Testis (tissue), 2 donors: ENCODE measurements around the gene LBHD2.
A peak's percentile ranks its signal among the peaks of the same experiment; 100 is the strongest.

ENCODE experiments used
- POLR2A ChIP-seq: fragments of 450-650 bp; IDR thresholded peaks from one replicate; pipeline ENCODE4 v1.6.1; 2017; ENCODE audit warnings: antibody characterized with exemption, mild to moderate bottlenecking, moderate library complexity
- TF ChIP-seq, protein P1 (sequence below), 3 experiments: fragments of 450-650 bp in 2 of 3; fragments of 200-600 bp in 1 of 3; sonication (generic) in 1 of 3; IDR thresholded peaks; one replicate each; pipeline ENCODE4 v1.5.1; 2016 to 2019; ENCODE audit warnings: antibody characterized with exemption in 3 of 3, mild to moderate bottlenecking in 2 of 3, moderate library complexity in 1 of 3

DNA sequence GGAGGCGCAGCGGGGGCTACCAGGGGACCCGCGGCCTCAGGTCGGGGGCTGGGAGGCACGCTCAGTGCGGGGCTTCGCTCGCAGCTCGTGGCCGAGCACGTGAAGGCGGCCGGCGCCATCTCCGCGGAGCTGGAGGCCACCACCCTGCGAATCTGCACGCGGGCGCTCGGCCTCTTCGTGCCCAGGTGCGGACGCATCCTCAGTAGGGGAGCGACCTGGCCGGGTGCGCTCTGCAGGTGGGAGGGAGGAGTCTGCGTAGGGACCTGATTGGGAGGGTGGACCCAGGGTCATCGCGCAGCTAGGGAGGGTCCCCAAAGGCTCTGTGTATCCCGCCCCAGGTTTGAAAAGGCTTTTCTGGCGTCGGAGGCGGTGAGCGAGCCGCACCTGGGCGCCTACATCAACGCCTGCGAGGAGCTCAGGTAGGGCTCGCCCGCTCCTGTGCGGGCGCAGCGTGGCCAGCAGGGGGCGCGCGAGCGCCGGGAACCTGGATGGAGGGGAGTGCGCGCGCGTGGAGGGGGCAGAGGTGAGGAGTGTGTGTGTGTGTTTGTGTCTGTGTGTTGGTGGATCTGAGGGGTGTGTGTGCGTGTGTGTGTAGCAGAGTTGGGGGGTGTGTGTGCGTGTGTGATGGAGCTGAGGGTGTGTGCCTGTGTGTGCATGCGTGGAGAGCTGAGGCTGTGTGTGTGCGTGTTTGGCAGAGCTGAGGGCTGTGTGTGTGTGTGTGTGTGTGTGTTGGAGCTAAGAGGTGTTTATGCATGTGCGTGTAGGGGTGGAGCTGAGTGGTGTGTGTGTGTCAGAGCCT, 20.8 kb downstream of the LBHD2 start:
- TF ChIP-seq, protein P1, sequence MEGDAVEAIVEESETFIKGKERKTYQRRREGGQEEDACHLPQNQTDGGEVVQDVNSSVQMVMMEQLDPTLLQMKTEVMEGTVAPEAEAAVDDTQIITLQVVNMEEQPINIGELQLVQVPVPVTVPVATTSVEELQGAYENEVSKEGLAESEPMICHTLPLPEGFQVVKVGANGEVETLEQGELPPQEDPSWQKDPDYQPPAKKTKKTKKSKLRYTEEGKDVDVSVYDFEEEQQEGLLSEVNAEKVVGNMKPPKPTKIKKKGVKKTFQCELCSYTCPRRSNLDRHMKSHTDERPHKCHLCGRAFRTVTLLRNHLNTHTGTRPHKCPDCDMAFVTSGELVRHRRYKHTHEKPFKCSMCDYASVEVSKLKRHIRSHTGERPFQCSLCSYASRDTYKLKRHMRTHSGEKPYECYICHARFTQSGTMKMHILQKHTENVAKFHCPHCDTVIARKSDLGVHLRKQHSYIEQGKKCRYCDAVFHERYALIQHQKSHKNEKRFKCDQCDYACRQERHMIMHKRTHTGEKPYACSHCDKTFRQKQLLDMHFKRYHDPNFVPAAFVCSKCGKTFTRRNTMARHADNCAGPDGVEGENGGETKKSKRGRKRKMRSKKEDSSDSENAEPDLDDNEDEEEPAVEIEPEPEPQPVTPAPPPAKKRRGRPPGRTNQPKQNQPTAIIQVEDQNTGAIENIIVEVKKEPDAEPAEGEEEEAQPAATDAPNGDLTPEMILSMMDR (IDR thresholded peaks at IDR 0.05): peak; percentile 96 to 98 (median 96)
- TF ChIP-seq POLR2A: no peak
